Panc1 (cell line): Measurements from ENCODE around the gene RAI14. TPM values are rescaled to one million over a fixed set of nuclear protein-coding genes. Genes with fewer than 3 reads are reported as not detected.

Source experiments
- ATAC-seq: fragments of 200-7000 bp; cut with Tn5 transposase; 2 replicates; pipeline ENCODE4 v1.9.1; 2020; ENCODE audit warnings: mild to moderate bottlenecking, moderate library complexity
- BruUV-seq: library from RNA; stranded (reverse); fragments of 400-500 nt; replicated peaks from 2 replicates; lab custom pipeline; 2021; lab: Mats Ljungman, UMichigan
- CTCF ChIA-PET: fragments of 300-600 bp; sonication (Branson Sonifier 250); formaldehyde crosslinking; loops from one replicate; lab custom pipeline; 2022; ENCODE audit warnings: antibody characterized with exemption; lab: Charles Lee
- POLR2A ChIA-PET: fragments of 300-600 bp; sonication (Branson Sonifier 250); formaldehyde crosslinking; loops from one replicate; lab custom pipeline; 2022; ENCODE audit warnings: antibody characterized with exemption; lab: Charles Lee
- DNase-seq: peaks from one replicate; pipeline ENCODE4 v3.0.0-alpha.2; 2010; ENCODE audit warnings: low read depth, low spot score
- H3K27ac ChIP-seq: 2 replicates; pipeline ENCODE4 v1.5.1; 2011; ENCODE audit warnings: mild to moderate bottlenecking, low read length, inconsistent platforms
- H3K27me3 ChIP-seq: fragments of 200-500 bp; sonication (Bioruptor generic); 2 replicates; pipeline ENCODE4 v1.6.0; 2014; ENCODE audit warnings: low read length, inconsistent platforms; ENCODE audit not compliant: control insufficient read depth, insufficient read depth
- H3K36me3 ChIP-seq: fragments of 200-500 bp; sonication (Bioruptor generic); 2 replicates; pipeline ENCODE4 v1.5.1; 2014; ENCODE audit warnings: inconsistent platforms, mild to moderate bottlenecking, low read length, moderate library complexity; ENCODE audit not compliant: control insufficient read depth, insufficient read depth
- H3K4me1 ChIP-seq: 2 replicates; pipeline ENCODE4 v1.5.1; 2011; ENCODE audit warnings: inconsistent platforms, mild to moderate bottlenecking, low read length, moderate library complexity; ENCODE audit not compliant: control insufficient read depth, insufficient read depth
- H3K4me3 ChIP-seq, 2 experiments: 2 replicates each; pipeline ENCODE4 v1.5.1; 2011 to 2012; ENCODE audit warnings: low read depth in 2 of 2, low read length in 2 of 2, mild to moderate bottlenecking in 2 of 2, inconsistent platforms in 1 of 2, moderate library complexity in 1 of 2
- H3K9me3 ChIP-seq: fragments of 200-500 bp; sonication (Bioruptor generic); 2 replicates; pipeline ENCODE4 v1.5.1; 2014; ENCODE audit warnings: low read depth, mild to moderate bottlenecking, inconsistent platforms, low read length, moderate library complexity; ENCODE audit not compliant: control insufficient read depth, insufficient read depth
- CTCF ChIP-seq: fragments of 450-650 bp; IDR thresholded peaks from 2 replicates; pipeline ENCODE4 v1.5.1; 2017; ENCODE audit warnings: mild to moderate bottlenecking
- POLR2AphosphoS5 ChIP-seq: IDR thresholded peaks from 2 replicates; pipeline ENCODE4 v1.6.1; 2012; ENCODE audit warnings: mild to moderate bottlenecking, low read depth, low read length, moderate library complexity
- REST ChIP-seq, 2 experiments: IDR thresholded peaks; 2 replicates each; pipeline ENCODE4 v1.6.1; 2011 to 2012; ENCODE audit warnings: low read depth in 2 of 2, control low read depth in 1 of 2, low read length in 1 of 2, mild to moderate bottlenecking in 1 of 2, moderate library complexity in 1 of 2; ENCODE audit not compliant: insufficient read depth in 1 of 2
- SIN3A ChIP-seq: IDR thresholded peaks from 2 replicates; pipeline ENCODE4 v1.6.1; 2012; ENCODE audit warnings: low read depth, mild to moderate bottlenecking, low read length, moderate library complexity, borderline replicate concordance; ENCODE audit not compliant: insufficient read depth
- TCF7L2 ChIP-seq: IDR thresholded peaks from 2 replicates; pipeline ENCODE4 v1.6.1; 2011; ENCODE audit warnings: mild to moderate bottlenecking, low read depth, low read length, inconsistent platforms
- in situ Hi-C: cut with HindIII; loops from 2 replicates; pipeline ENCODE4 v1.10.0; 2016; ENCODE audit warnings: low sequenced_read_pairs, low pct_unique_long_range_greater_than_20kb
- intact Hi-C: fragments of 100-400 bp; cut with micrococcal nuclease; formaldehyde crosslinking; loops from one replicate; pipeline ENCODE4 v1.10.0; 2022; ENCODE audit not compliant: unreplicated experiment
- total RNA-seq: library from RNA; stranded (reverse); gene quantifications from one replicate; pipeline ENCODE4 v1.2.1, GENCODE V29; 2021; ENCODE audit not compliant: unreplicated experiment

RAI14 gene
- total RNA-seq, 1 experiment from 2014 or later: 18.5 TPM

- no peak for TF ChIP-seq CTCF
- DNase-seq (no peak), ATAC-seq (no peak)
- no peaks in the 10 kb centered on the region for H3K9me3 ChIP-seq
- ChIA-PET CTCF (no interaction called here), POLR2A (no interaction called here)
- no peaks in the 10 kb centered on the region for H3K36me3 ChIP-seq
- intact Hi-C loops (no loop called here), in situ Hi-C loops (no loop called here)
- H3K4me3 ChIP-seq: no peak overlapping the region
- BruUV-seq: no TSS peak
- peaks cover 4% of the 10 kb centered on the region for H3K27me3 ChIP-seq
- H3K27ac ChIP-seq: no peak overlapping the region
- no peaks in the 10 kb centered on the region for H3K4me1 ChIP-seq
These were observed 188.9 kb downstream of the RAI14 start for GRCh38 chr5:34844999-34845398.

GRCh38 chr5:34847056-34847455, 190.9 kb downstream of the RAI14 start:
- no peaks in the 10 kb centered on the region for H3K4me1 ChIP-seq
- intact Hi-C loops (no loop called here), in situ Hi-C loops (no loop called here)
- ChIA-PET POLR2A (interaction anchor here (0.5 to 0.6 kb wide), 2 partner anchors 128 to 151 kb away, joined by 4 to 24 read pairs; no protein-coding TSS in a partner anchor), CTCF (interaction anchor here (0.5 kb wide), 1 partner anchor 764 kb away, joined by 5 read pairs; no protein-coding TSS in a partner anchor)
- no peak overlapping the region for H3K4me3 ChIP-seq
- peaks cover 4% of the 10 kb centered on the region for H3K27me3 ChIP-seq
- no peak for DNase-seq
- no peak for TF ChIP-seq CTCF
- TF ChIP-seq SIN3A: no peak
- no peak for TF ChIP-seq REST (IDR thresholded peaks at IDR 0.05; ENCODE audit: insufficient read depth in 1 of 2, low read depth in 2 of 2, low read length in 1 of 2)
- no peak for TF ChIP-seq TCF7L2
- TF ChIP-seq POLR2AphosphoS5: no peak
- no peaks in the 10 kb centered on the region for H3K36me3 ChIP-seq
- no peak overlapping the region for H3K27ac ChIP-seq
- no peak for ATAC-seq
- BruUV-seq: no TSS peak
- no peaks in the 10 kb centered on the region for H3K9me3 ChIP-seq
